ENCODE results near the gene PCK2. TPM values are rescaled to one million over a fixed set of nuclear protein-coding genes. Genes with fewer than 3 reads are reported as not detected.

The PCK2 gene
- total and polyA plus RNA-seq, 2 of the 8 experiments (the other 6 are each of a cell fraction or from before 2014, with no cell fraction given), result 81.9 to 115 TPM

DNA sequence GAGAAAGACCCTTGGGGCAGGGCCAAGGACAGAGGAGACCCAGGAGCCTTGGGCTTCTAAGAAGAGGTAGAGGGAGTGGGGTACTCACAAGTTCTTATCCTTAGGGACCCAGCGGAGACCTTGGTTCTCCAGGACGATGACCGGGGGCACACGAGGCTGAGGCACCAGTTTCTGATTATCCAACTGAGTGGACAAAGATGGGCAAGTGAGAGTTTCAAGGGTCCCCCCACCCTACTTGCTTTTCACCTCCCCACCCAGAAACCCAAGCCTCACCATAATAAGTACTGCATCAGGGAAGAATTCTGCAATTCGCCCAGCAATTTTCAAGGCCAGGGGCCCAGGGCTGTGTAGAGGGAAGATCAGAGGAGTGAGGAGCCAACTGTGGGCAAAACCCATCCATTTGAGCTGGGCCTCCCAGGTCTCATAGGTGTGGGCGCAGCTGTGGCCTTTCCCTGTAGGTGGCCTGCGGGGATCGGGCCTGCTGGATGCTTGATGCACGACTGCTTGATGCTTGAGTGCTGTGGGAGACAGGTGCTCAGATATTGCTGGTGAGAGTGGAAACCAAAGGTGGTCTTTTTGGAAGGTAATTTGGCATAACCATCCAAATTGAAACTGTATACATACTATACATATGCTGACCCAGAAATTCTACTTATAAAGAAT is 45.3 kb downstream of the PCK2 start:
- Histone ChIP-seq H4K8ac (ENCODE audit: extremely low read depth, insufficient read depth, low read length) (no peak overlapping the region), H2BK120ac (replicated peaks; ENCODE audit: low read depth, low read length) (no peak overlapping the region), H3K4me2 (ENCODE audit: insufficient read depth in 1 of 2, low read depth in 2 of 2, low read length in 2 of 2) (peak overlapping the region; percentile 53 to 55), H3K27me3 (replicated peaks in 1 of 4; ENCODE audit: control insufficient read depth in 3 of 4, extremely low read depth in 1 of 4, insufficient read depth in 3 of 4, low read length in 3 of 4) (no peaks in the 10 kb centered on the region), H3K27ac (ENCODE audit: low read depth, low read length) (no peak overlapping the region), H2BK5ac (ENCODE audit: low read depth, low read length) (no peak overlapping the region), H4K91ac (replicated peaks; ENCODE audit: insufficient read length, low read length) (no peak overlapping the region), H2BK12ac (ENCODE audit: low read depth, low read length) (no peak overlapping the region), H3K9me3 (ENCODE audit: insufficient read depth in 2 of 2, low read depth in 1 of 2, low read length in 1 of 2) (no peaks in the 10 kb centered on the region), H2AFZ (ENCODE audit: low read length) (no peak overlapping the region), H4K20me1 (replicated peaks in 1 of 2; ENCODE audit: control insufficient read depth in 1 of 2, insufficient read depth in 2 of 2, low read length in 2 of 2) (peaks cover 0 to 1% of the 10 kb centered on the region in 2 experiments), H3K79me1 (ENCODE audit: low read depth, low read length) (peaks cover 4% of the 10 kb centered on the region; the same call in 1 of the 2 replicates), H4K5ac (ENCODE audit: insufficient read length, low read depth, low read length) (no peak overlapping the region), H2BK15ac (ENCODE audit: low read length) (no peak overlapping the region), H3K9ac (replicated peaks in 1 of 4; ENCODE audit: extremely low read depth in 1 of 4, low read depth in 3 of 4, low read length in 3 of 4) (no peak overlapping the region; a peak in 1 of 7 replicates), H3K4me3 (ENCODE audit: extremely low read depth in 1 of 4, insufficient read depth in 2 of 4, low read depth in 3 of 4, low read length in 4 of 4) (peak overlapping the region in 3 of 4 experiments; percentile 10 to 99 (median 79); a peak in 5 of 8 replicates), H3K4me1 (replicated peaks in 1 of 4; ENCODE audit: control insufficient read depth in 3 of 4, insufficient read depth in 4 of 4, low read length in 3 of 4) (peaks cover 0 to 10% (median 7%) of the 10 kb centered on the region in 4 experiments; a peak in 5 of 7 replicates), H3K79me2 (ENCODE audit: control insufficient read depth in 1 of 2, insufficient read depth in 2 of 2, low read length in 2 of 2) (peaks cover 0 to 12% of the 10 kb centered on the region in 2 experiments; a peak in 2 of 4 replicates), H2BK20ac (ENCODE audit: low read length) (no peak overlapping the region), H3K23ac (ENCODE audit: insufficient read length) (no peak overlapping the region), H3K56ac (replicated peaks; ENCODE audit: insufficient read length, low read depth, low read length) (no peak overlapping the region), H3K4ac (replicated peaks; ENCODE audit: insufficient read length, low read depth, low read length) (no peak overlapping the region), H3K36me3 (ENCODE audit: control insufficient read depth in 2 of 4, insufficient read depth in 4 of 4, low read length in 3 of 4) (peaks cover 8 to 33% (median 16%) of the 10 kb centered on the region in 4 experiments; a peak in 6 of 8 replicates), H3K18ac (ENCODE audit: extremely low read depth, low read length) (no peak overlapping the region), H3K14ac (ENCODE audit: insufficient read length) (no peak overlapping the region), H3K23me2 (ENCODE audit: low read depth, low read length) (peaks cover 8% of the 10 kb centered on the region; the same call in 1 of the 2 replicates), H2AK5ac (ENCODE audit: low read depth, low read length) (no peak overlapping the region)
- 91% methylated on average over 9 of the region's 9 CpGs; no CpG with 5 or more reads in 1 of the 2 experiments for WGBS, 2 experiments (ENCODE audit: extremely low coverage in 1 of 2, insufficient coverage in 1 of 2, insufficient read length in 1 of 2, insufficient replicate concordance in 2 of 2, low coverage in 1 of 2, low lambda C conversion rate in 2 of 2, missing lambda C conversion rate in 1 of 2)
- POLR2A ChIA-PET (ENCODE audit: partially characterized antibody), result interaction anchor here (0.9 to 10.5 kb wide), 11 partner anchors 8 to 81 kb away, joined by 3 to 118 read pairs (median 4); partner anchors contain the start of genes DCAF11, IRF9, NRL and PSME2
- FAIRE-seq (no peak), DNase-seq (ENCODE audit: low read depth in 1 of 2, low spot score in 2 of 2) (no peak)
- TF ChIP-seq EP300 (IDR thresholded peaks at IDR 0.05; ENCODE audit: borderline replicate concordance in 1 of 2, low read depth in 2 of 2, low read length in 2 of 2), result no peak
- TF ChIP-seq SUZ12 (IDR thresholded peaks at IDR 0.05; ENCODE audit: low read length), result no peak
- TF ChIP-seq MAFK (IDR thresholded peaks at IDR 0.05; ENCODE audit: low read depth, low read length), result no peak
- TF ChIP-seq SIRT6 (IDR thresholded peaks at IDR 0.05; ENCODE audit: low read length), result no peak
- no peak for TF ChIP-seq HDAC2 (IDR thresholded peaks at IDR 0.05; ENCODE audit: borderline replicate concordance in 1 of 2, low read depth in 2 of 2, low read length in 2 of 2)
- TF ChIP-seq SIX5 (IDR thresholded peaks at IDR 0.05; ENCODE audit: low read depth, low read length), result no peak
- TF ChIP-seq CTBP2 (IDR thresholded peaks at IDR 0.05; ENCODE audit: borderline replicate concordance, insufficient read depth, insufficient read length, low read length), result no peak
- CTCF ChIA-PET (ENCODE audit: partially characterized antibody), result interaction anchor here (0.6 to 3.1 kb wide), 7 partner anchors 12 to 82 kb away, joined by 3 to 18 read pairs (median 3); partner anchors contain the start of genes DCAF11, IRF9 and NRL

Data from H1 (cell line).